Ishikawa (cell line): ENCODE results near the gene NUB1.

Experiments used
- CEBPB ChIP-seq: IDR thresholded peaks from 2 replicates; pipeline ENCODE4 v1.6.1; 2012
- CREB1 ChIP-seq: IDR thresholded peaks from 2 replicates; pipeline ENCODE4 v1.6.1; 2012; ENCODE audit warnings: low read depth
- EGR1 ChIP-seq: IDR thresholded peaks from 2 replicates; pipeline ENCODE4 v1.6.1; 2012
- EP300 ChIP-seq: IDR thresholded peaks from 2 replicates; pipeline ENCODE4 v1.6.1; 2012; ENCODE audit warnings: borderline replicate concordance
- FOXM1 ChIP-seq: IDR thresholded peaks from 2 replicates; pipeline ENCODE4 v1.6.1; 2012; ENCODE audit warnings: low read depth, borderline replicate concordance
- RAD21 ChIP-seq: IDR thresholded peaks from 2 replicates; pipeline ENCODE4 v1.6.1; 2012; ENCODE audit warnings: low read depth
- TAF1 ChIP-seq: IDR thresholded peaks from 2 replicates; pipeline ENCODE4 v1.6.1; 2012; ENCODE audit warnings: low read depth, mild to moderate bottlenecking
- TCF12 ChIP-seq: IDR thresholded peaks from 2 replicates; pipeline ENCODE4 v1.6.1; 2012; ENCODE audit warnings: low read depth
- TEAD4 ChIP-seq: IDR thresholded peaks from 2 replicates; pipeline ENCODE4 v1.6.1; 2012
- YY1 ChIP-seq: IDR thresholded peaks from 2 replicates; pipeline ENCODE4 v1.6.1; 2012; ENCODE audit warnings: low read depth
- ZBTB7A ChIP-seq: IDR thresholded peaks from 2 replicates; pipeline ENCODE4 v1.6.1; 2012; ENCODE audit warnings: low read depth
- TF ChIP-seq, protein P1 (sequence below): IDR thresholded peaks from 2 replicates; pipeline ENCODE4 v1.6.1; 2012; ENCODE audit warnings: low read depth, mild to moderate bottlenecking
- TF ChIP-seq, protein P2 (sequence below): IDR thresholded peaks from 2 replicates; pipeline ENCODE4 v1.6.1; 2012
- TF ChIP-seq, protein P3 (sequence below): IDR thresholded peaks from 2 replicates; pipeline ENCODE4 v1.6.1; 2012

DNA sequence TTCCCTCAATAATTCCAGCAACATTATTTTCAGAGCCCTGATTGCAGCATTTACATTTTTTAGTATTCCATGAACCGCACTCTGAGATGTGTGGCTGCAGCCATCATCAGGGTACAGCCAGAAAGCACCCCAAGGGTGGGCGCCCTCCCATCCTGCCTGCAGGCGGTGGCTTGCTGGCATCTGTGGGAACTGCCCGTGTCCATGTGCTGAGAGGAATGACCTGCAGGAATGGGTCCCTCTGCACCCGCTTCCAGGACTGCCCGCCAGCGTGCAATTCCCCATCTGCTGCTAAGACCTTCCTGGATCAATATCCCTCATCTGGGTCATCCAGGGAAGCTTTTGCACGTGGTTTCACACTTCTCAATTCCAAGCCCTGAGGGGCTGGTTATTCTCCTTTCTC, 32.8 kb upstream of the NUB1 start:
- TF ChIP-seq, protein P1, sequence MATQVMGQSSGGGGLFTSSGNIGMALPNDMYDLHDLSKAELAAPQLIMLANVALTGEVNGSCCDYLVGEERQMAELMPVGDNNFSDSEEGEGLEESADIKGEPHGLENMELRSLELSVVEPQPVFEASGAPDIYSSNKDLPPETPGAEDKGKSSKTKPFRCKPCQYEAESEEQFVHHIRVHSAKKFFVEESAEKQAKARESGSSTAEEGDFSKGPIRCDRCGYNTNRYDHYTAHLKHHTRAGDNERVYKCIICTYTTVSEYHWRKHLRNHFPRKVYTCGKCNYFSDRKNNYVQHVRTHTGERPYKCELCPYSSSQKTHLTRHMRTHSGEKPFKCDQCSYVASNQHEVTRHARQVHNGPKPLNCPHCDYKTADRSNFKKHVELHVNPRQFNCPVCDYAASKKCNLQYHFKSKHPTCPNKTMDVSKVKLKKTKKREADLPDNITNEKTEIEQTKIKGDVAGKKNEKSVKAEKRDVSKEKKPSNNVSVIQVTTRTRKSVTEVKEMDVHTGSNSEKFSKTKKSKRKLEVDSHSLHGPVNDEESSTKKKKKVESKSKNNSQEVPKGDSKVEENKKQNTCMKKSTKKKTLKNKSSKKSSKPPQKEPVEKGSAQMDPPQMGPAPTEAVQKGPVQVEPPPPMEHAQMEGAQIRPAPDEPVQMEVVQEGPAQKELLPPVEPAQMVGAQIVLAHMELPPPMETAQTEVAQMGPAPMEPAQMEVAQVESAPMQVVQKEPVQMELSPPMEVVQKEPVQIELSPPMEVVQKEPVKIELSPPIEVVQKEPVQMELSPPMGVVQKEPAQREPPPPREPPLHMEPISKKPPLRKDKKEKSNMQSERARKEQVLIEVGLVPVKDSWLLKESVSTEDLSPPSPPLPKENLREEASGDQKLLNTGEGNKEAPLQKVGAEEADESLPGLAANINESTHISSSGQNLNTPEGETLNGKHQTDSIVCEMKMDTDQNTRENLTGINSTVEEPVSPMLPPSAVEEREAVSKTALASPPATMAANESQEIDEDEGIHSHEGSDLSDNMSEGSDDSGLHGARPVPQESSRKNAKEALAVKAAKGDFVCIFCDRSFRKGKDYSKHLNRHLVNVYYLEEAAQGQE, result no peak
- no peak for TF ChIP-seq CEBPB
- TF ChIP-seq, protein P2, sequence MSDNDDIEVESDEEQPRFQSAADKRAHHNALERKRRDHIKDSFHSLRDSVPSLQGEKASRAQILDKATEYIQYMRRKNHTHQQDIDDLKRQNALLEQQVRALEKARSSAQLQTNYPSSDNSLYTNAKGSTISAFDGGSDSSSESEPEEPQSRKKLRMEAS, result no peak
- TF ChIP-seq TEAD4, result no peak
- no peak for TF ChIP-seq YY1
- no peak for TF ChIP-seq TAF1
- no peak for TF ChIP-seq EP300
- TF ChIP-seq EGR1, result no peak
- TF ChIP-seq ZBTB7A, result no peak
- no peak for TF ChIP-seq CREB1
- no peak for TF ChIP-seq FOXM1
- TF ChIP-seq, protein P3, sequence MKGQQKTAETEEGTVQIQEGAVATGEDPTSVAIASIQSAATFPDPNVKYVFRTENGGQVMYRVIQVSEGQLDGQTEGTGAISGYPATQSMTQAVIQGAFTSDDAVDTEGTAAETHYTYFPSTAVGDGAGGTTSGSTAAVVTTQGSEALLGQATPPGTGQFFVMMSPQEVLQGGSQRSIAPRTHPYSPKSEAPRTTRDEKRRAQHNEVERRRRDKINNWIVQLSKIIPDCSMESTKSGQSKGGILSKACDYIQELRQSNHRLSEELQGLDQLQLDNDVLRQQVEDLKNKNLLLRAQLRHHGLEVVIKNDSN, result no peak
- TF ChIP-seq RAD21, result no peak
- no peak for TF ChIP-seq TCF12
